Lung (tissue), 12 donors: ENCODE data around the gene CORO1C. TPM values are rescaled to one million over a fixed set of nuclear protein-coding genes. Genes with fewer than 3 reads are reported as not detected.

Experiments
- ATAC-seq: fragments of 200-7000 bp; cut with Tn5 transposase; one replicate; pipeline ENCODE4 v1.9.1; 2020; ENCODE audit warnings: moderate number of reproducible peaks; ENCODE audit not compliant: insufficient read depth, low FRiP score
- DNase-seq, 3 donors: peaks; one replicate each; pipeline ENCODE4 v3.0.0-alpha.2; 2013 to 2017
- H3K27ac ChIP-seq, 2 donors: one replicate each; pipeline ENCODE4 v1.5.1; 2013; ENCODE audit warnings: mild to moderate bottlenecking in 2 of 2, moderate library complexity in 2 of 2, control low read depth in 1 of 2, inconsistent platforms in 1 of 2, low read depth in 1 of 2, low read length in 1 of 2
- H3K27me3 ChIP-seq, 3 donors: one replicate each; pipeline ENCODE4 v1.5.1; 2013; ENCODE audit warnings: low read length in 2 of 3; ENCODE audit not compliant: control insufficient read depth in 3 of 3, insufficient read depth in 3 of 3
- H3K36me3 ChIP-seq, 4 donors: one replicate each; pipeline ENCODE4 v1.5.1; 2013; ENCODE audit warnings: low read length in 4 of 4, mild to moderate bottlenecking in 1 of 4, moderate library complexity in 1 of 4; ENCODE audit not compliant: control insufficient read depth in 4 of 4, insufficient read depth in 4 of 4
- H3K4me1 ChIP-seq, 5 donors: one replicate each; pipeline ENCODE4 v1.5.1; 2013; ENCODE audit warnings: low read length in 5 of 5, mild to moderate bottlenecking in 2 of 5, moderate library complexity in 1 of 5; ENCODE audit not compliant: control insufficient read depth in 5 of 5, insufficient read depth in 5 of 5
- H3K4me3 ChIP-seq: one replicate; pipeline ENCODE4 v1.5.1; 2013; ENCODE audit warnings: mild to moderate bottlenecking, control low read depth, moderate library complexity
- H3K9ac ChIP-seq, 2 donors: one replicate each; pipeline ENCODE4 v1.5.1; 2013; ENCODE audit warnings: low read length in 2 of 2, control low read depth in 1 of 2; ENCODE audit not compliant: insufficient read depth in 1 of 2
- H3K9me3 ChIP-seq, 4 donors: one replicate each; pipeline ENCODE4 v1.5.1; 2013; ENCODE audit warnings: low read length in 3 of 4, mild to moderate bottlenecking in 1 of 4, moderate library complexity in 1 of 4; ENCODE audit not compliant: control insufficient read depth in 4 of 4, insufficient read depth in 3 of 4
- WGBS, 2 donors: extraction: QIAGEN DNeasy Blood & Tissue Kit; methylation state at CpG; one replicate each; pipeline ENCODE4 v1.1.7; 2013; 5-methylcytosine and 5-hydroxymethylcytosine counted together
- polyA plus RNA-seq, 2 donors: library from polyadenylated mRNA; stranded (reverse); fragments of 200-250 nt; gene quantifications; one replicate each; pipeline ENCODE4 v1.2.1, GENCODE V29; 2013
- total RNA-seq, 2 donors: library from RNA; depleted of rRNA in 1 of 2; stranded (reverse); fragments of >200 nt in 1 of 2; gene quantifications; one replicate each; pipeline ENCODE4 v1.2.1, GENCODE V29; 2014 to 2021
- TF ChIP-seq, protein P1 (sequence below): IDR thresholded peaks from 2 replicates; pipeline ENCODE4 v1.5.1; 2012; ENCODE audit warnings: mild to moderate bottlenecking; ENCODE audit errors: control extremely low read depth, extremely low read depth
- donor health status: control.
- donor health status: control.
- donor health status: Bipolar disorder and iron deficiency.
- donor health status: healthy.
- donor health status: DM: yes; HTN: yes; CAD: no.

The CORO1C gene
- total and polyA plus RNA-seq, 4 donors, result 36.4 to 227 (median 105) TPM

DNA sequence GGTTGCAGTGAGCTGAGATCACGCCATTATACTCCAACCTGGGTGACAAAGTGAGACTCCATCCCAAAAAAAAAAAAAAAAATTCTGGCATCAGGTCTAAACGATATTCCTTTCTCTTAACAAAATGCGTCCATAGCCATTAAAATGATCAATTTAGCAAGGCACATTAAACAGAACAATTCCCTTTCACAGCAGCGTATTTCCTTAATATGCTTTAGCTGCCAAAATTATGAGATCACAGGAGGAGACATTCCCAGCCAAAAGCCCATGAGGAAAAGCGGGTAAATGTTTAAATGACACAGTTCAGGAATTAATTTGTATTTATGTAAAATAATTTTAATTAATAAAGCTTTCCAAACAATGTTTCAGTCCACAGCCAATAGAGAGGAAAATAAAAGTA lies 54.6 kb downstream of the CORO1C start:
- Histone ChIP-seq H3K4me1 (peaks cover 0 to 10% (median 0%) of the 10 kb centered on the region in 5 donors), H3K36me3 (peaks cover 5 to 25% (median 11%) of the 10 kb centered on the region in 4 donors), H3K9me3 (no peaks in the 10 kb centered on the region), H3K9ac (no peak overlapping the region), H3K27ac (no peak overlapping the region), H3K4me3 (no peak overlapping the region), H3K27me3 (no peaks in the 10 kb centered on the region)
- WGBS, 2 donors, result 83 to 94% methylated on average over 5 of the region's 5 CpGs
- DNase-seq (no peak), ATAC-seq (no peak)
- TF ChIP-seq, protein P1, sequence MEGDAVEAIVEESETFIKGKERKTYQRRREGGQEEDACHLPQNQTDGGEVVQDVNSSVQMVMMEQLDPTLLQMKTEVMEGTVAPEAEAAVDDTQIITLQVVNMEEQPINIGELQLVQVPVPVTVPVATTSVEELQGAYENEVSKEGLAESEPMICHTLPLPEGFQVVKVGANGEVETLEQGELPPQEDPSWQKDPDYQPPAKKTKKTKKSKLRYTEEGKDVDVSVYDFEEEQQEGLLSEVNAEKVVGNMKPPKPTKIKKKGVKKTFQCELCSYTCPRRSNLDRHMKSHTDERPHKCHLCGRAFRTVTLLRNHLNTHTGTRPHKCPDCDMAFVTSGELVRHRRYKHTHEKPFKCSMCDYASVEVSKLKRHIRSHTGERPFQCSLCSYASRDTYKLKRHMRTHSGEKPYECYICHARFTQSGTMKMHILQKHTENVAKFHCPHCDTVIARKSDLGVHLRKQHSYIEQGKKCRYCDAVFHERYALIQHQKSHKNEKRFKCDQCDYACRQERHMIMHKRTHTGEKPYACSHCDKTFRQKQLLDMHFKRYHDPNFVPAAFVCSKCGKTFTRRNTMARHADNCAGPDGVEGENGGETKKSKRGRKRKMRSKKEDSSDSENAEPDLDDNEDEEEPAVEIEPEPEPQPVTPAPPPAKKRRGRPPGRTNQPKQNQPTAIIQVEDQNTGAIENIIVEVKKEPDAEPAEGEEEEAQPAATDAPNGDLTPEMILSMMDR, result no peak

DNA sequence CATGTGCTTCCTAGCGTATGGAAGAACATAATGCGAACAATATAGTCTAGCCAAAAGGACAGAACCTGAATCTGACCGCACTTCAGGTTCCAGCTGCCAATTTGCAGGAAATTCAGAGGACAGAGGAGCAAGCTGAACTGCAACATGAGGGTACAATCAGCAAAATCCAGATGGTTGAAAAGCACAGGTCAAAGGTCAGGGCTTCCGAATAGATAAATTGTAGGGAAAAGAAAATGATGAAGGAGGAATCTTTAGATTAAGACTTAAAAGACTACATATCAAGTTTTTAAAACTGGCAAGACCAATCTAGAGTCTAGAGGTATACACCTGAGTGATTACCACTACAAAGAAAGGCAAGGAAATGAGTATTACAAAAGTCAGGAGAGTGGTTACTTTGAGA lies 55.5 kb downstream of the CORO1C start:
- Histone ChIP-seq H3K9ac (no peak overlapping the region), H3K27me3 (no peaks in the 10 kb centered on the region), H3K9me3 (no peaks in the 10 kb centered on the region), H3K27ac (no peak overlapping the region), H3K4me1 (peaks cover 0 to 10% (median 0%) of the 10 kb centered on the region in 5 donors), H3K4me3 (no peak overlapping the region), H3K36me3 (peaks cover 5 to 25% (median 11%) of the 10 kb centered on the region in 4 donors)
- ATAC-seq (no peak), DNase-seq (no peak)
- TF ChIP-seq, protein P1, result no peak
- 96 to 98% methylated on average over 4 of the region's 4 CpGs for WGBS, 2 donors

DNA sequence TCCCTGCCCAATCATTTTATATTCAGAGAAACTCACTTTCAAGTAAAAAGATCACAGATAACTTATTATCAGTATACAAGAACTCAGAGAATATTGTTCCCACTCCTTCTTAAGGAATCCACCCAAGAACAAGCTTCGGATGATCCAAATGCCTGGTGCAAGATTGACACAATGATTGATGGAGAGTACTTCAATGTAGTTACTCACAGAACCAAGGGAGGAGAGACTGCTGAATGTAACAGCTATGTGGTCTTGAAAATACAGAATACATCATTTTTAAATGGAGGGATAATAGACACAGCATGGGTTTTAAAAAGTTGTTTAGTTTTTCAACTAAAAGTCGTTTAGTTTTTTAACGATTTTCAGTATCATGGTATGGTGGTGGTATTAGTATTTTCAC lies 59.3 kb downstream of the CORO1C start:
- WGBS, 2 donors, result 91 to 92% methylated on average over 3 of the region's 3 CpGs
- TF ChIP-seq, protein P1, result no peak
- H3K27me3 ChIP-seq, result no peaks in the 10 kb centered on the region

DNA sequence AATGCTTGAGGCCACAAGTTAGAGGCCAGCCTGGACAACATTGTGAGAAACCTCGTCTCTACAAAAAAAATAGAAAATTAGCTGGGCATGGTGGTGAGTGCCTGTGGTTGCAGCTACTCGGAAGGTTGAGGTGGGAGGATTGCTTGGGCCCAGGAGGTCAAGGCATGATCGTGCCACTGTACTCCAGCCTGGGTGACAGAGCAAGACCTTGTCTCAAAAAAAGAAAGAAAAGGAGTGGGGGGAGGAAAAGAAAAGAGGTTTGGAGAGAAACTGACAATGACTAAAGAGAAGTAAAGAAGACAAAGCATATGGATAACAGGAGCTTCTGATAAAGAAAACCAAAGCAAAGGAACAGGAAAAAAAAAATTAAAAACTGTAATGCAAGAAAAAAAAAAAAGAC lies 60.2 kb downstream of the CORO1C start:
- TF ChIP-seq, protein P1, result no peak
- no peak overlapping the region for H3K27ac ChIP-seq
- no peak overlapping the region for H3K9ac ChIP-seq
- H3K27me3 ChIP-seq, result no peaks in the 10 kb centered on the region
- H3K36me3 ChIP-seq, result peaks cover 0 to 14% (median 1%) of the 10 kb centered on the region in 4 donors
- WGBS, 2 donors, result 88 to 92% methylated on average over 3 of the region's 3 CpGs
- no peaks in the 10 kb centered on the region for H3K9me3 ChIP-seq
- DNase-seq, result no peak
- ATAC-seq, result no peak
- H3K4me3 ChIP-seq, result no peak overlapping the region
- H3K4me1 ChIP-seq, result peaks cover 0 to 14% (median 8%) of the 10 kb centered on the region in 5 donors

More for the DNA sequence above, 59.3 kb downstream of the CORO1C start:
- no peak for DNase-seq
- peaks cover 1 to 18% (median 2%) of the 10 kb centered on the region in 4 donors for H3K36me3 ChIP-seq
- H3K9ac ChIP-seq, result no peak overlapping the region
- peaks cover 0 to 12% (median 0%) of the 10 kb centered on the region in 5 donors for H3K4me1 ChIP-seq
- no peak overlapping the region for H3K27ac ChIP-seq
- H3K9me3 ChIP-seq, result no peaks in the 10 kb centered on the region
- no peak for ATAC-seq
- no peak overlapping the region for H3K4me3 ChIP-seq
